Osteocyte (in vitro differentiated cells): ENCODE measurements around the gene ANK2. TPM values are rescaled to one million over a fixed set of nuclear protein-coding genes. Genes with fewer than 3 reads are reported as not detected.

Experiments
- DNase-seq: peaks from one replicate; pipeline ENCODE4 v3.0.0; 2021; ENCODE audit warnings: mixed read lengths; ENCODE audit not compliant: unreplicated experiment; ENCODE audit errors: extremely low spot score
- H3K27ac Mint-ChIP-seq: one replicate; pipeline ENCODE4 v1.8.0; 2021; ENCODE audit warnings: mild to moderate bottlenecking, mixed read lengths; ENCODE audit not compliant: unreplicated experiment
- H3K27me3 Mint-ChIP-seq: one replicate; pipeline ENCODE4 v1.8.0; 2021; ENCODE audit warnings: mixed read lengths; ENCODE audit not compliant: unreplicated experiment
- H3K36me3 Mint-ChIP-seq: one replicate; pipeline ENCODE4 v1.8.0; 2021; ENCODE audit warnings: mixed read lengths; ENCODE audit not compliant: unreplicated experiment
- H3K4me1 Mint-ChIP-seq: one replicate; pipeline ENCODE4 v1.8.0; 2021; ENCODE audit warnings: mixed read lengths; ENCODE audit not compliant: unreplicated experiment
- H3K4me3 Mint-ChIP-seq: one replicate; pipeline ENCODE4 v1.8.0; 2021; ENCODE audit warnings: mild to moderate bottlenecking, moderate library complexity, mixed read lengths; ENCODE audit not compliant: unreplicated experiment
- H3K9me3 Mint-ChIP-seq: one replicate; pipeline ENCODE4 v1.8.0; 2021; ENCODE audit warnings: mixed read lengths; ENCODE audit not compliant: unreplicated experiment
- total RNA-seq: library from RNA; stranded (reverse); gene quantifications from 2 replicates; pipeline ENCODE4 v1.2.1, GENCODE V29; 2021
- TF ChIP-seq, protein P1 (sequence below): fragments of 200-600 bp; sonication (generic); IDR thresholded peaks from 2 replicates; pipeline ENCODE4 v1.5.0; 2021; ENCODE audit warnings: antibody characterized with exemption, mild to moderate bottlenecking, moderate library complexity

ANK2 gene
- total RNA-seq, 1 donor from 2014 or later: 17.2 TPM

GRCh38 chr4:113053883-113054282, 4.4 kb downstream of the ANK2 start:
- Mint-ChIP-seq H3K9me3 (no peaks in the 10 kb centered on the region), H3K27ac (no peak overlapping the region), H3K4me1 (no peaks in the 10 kb centered on the region), H3K4me3 (no peak overlapping the region), H3K27me3 (no peaks in the 10 kb centered on the region), H3K36me3 (no peaks in the 10 kb centered on the region)
- DNase-seq: no peak
- TF ChIP-seq, protein P1, sequence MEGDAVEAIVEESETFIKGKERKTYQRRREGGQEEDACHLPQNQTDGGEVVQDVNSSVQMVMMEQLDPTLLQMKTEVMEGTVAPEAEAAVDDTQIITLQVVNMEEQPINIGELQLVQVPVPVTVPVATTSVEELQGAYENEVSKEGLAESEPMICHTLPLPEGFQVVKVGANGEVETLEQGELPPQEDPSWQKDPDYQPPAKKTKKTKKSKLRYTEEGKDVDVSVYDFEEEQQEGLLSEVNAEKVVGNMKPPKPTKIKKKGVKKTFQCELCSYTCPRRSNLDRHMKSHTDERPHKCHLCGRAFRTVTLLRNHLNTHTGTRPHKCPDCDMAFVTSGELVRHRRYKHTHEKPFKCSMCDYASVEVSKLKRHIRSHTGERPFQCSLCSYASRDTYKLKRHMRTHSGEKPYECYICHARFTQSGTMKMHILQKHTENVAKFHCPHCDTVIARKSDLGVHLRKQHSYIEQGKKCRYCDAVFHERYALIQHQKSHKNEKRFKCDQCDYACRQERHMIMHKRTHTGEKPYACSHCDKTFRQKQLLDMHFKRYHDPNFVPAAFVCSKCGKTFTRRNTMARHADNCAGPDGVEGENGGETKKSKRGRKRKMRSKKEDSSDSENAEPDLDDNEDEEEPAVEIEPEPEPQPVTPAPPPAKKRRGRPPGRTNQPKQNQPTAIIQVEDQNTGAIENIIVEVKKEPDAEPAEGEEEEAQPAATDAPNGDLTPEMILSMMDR: no peak

- Mint-ChIP-seq H3K4me1 (no peaks in the 10 kb centered on the region), H3K36me3 (no peaks in the 10 kb centered on the region), H3K4me3 (no peak overlapping the region), H3K27ac (no peak overlapping the region), H3K9me3 (no peaks in the 10 kb centered on the region), H3K27me3 (no peaks in the 10 kb centered on the region)
- DNase-seq: no peak
- TF ChIP-seq, protein P1: no peak
Observed at GRCh38 chr4:113056318-113056717, 6.9 kb downstream of the ANK2 start.

DNA sequence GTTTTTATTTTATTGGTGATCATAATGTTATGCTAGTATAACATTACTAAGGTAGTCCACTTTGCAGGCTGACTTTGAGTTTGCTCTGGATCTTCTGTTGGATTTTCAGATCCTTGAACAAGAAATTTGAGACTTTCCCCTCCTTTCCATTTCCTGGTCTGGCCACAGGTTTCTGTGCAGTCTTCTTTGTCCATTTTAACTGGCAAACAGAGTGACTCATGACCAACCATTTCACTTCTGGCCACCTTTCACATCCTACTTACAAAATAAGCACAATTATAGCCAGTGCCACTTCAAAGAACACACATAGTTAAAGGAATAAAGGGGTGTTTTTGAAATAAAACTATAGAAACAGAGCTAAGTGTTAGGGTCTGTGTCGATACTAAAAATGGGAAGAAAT, 8.4 kb downstream of the ANK2 start:
- Mint-ChIP-seq H3K27me3 (no peaks in the 10 kb centered on the region), H3K4me1 (no peaks in the 10 kb centered on the region), H3K36me3 (no peaks in the 10 kb centered on the region), H3K4me3 (no peak overlapping the region), H3K27ac (no peak overlapping the region), H3K9me3 (no peaks in the 10 kb centered on the region)
- no peak for DNase-seq
- TF ChIP-seq, protein P1: no peak

DNA sequence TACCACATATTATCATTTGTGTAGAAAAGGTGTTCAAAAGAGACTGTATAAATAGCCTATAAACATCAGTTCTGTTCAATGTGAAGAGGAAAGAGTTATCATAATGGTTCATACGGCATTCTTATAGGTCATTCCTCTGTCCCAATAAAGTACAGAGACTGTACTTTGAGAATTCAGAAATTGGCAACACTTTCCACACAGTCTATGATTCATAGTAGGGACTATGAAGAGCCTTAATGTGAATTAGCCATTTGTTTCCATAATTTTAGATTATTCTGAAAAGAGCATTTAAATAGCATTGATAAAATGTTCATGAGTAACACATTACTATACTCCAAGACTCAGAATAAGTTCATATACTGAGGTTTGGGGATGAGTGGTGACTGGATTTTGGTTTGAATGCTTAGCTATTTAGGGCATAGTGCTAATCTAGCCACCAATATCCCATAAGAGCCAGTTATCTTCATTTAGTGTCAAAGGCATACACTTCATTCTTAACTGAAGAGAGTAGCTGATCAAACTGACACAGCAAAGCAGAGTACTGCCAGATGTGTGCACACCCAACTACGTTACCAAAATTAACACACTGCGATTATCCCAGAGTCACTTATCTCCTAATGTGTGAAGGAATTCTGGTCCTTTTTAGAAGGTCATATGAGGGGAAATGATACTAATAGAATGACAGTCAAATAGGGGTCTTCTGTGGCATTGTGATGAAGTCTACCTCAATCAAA, 10.2 kb downstream of the ANK2 start:
- no peaks in the 10 kb centered on the region for H3K27me3 Mint-ChIP-seq
- no peak for DNase-seq
- H3K4me1 Mint-ChIP-seq: no peaks in the 10 kb centered on the region
- H3K9me3 Mint-ChIP-seq: no peaks in the 10 kb centered on the region
- TF ChIP-seq, protein P1: no peak
- H3K27ac Mint-ChIP-seq: no peak overlapping the region
- H3K36me3 Mint-ChIP-seq: no peaks in the 10 kb centered on the region
- no peak overlapping the region for H3K4me3 Mint-ChIP-seq

GRCh38 chr4:113060853-113061252, 11.4 kb downstream of the ANK2 start:
- TF ChIP-seq, protein P1: no peak

More at GRCh38 chr4:113060853-113061252, 11.4 kb downstream of the ANK2 start:
- H3K27ac Mint-ChIP-seq: no peak overlapping the region
- H3K4me3 Mint-ChIP-seq: no peak overlapping the region
- no peaks in the 10 kb centered on the region for H3K4me1 Mint-ChIP-seq
- H3K36me3 Mint-ChIP-seq: no peaks in the 10 kb centered on the region
- DNase-seq: no peak
- no peaks in the 10 kb centered on the region for H3K27me3 Mint-ChIP-seq
- no peaks in the 10 kb centered on the region for H3K9me3 Mint-ChIP-seq
